A673 (cell line): ENCODE data around the gene ARHGAP22.

Experiments used
- EZH2 ChIP-seq: fragments of 200-600 bp; sonication (generic); IDR thresholded peaks from 2 replicates; pipeline ENCODE4 v1.6.1; 2017; ENCODE audit warnings: borderline replicate concordance, low read depth, mild to moderate bottlenecking, mixed read lengths, antibody characterized with exemption, low read length; ENCODE audit not compliant: poor library complexity, severe bottlenecking
- TF ChIP-seq, protein P1 (sequence below): fragments of 300-800, 200-600 bp; sonication (generic); conservative IDR thresholded peaks from 2 replicates; pipeline ENCODE4 v1.5.1; 2017; ENCODE audit warnings: low read depth, mild to moderate bottlenecking, antibody characterized with exemption, low read length, moderate library complexity, mixed read lengths

DNA sequence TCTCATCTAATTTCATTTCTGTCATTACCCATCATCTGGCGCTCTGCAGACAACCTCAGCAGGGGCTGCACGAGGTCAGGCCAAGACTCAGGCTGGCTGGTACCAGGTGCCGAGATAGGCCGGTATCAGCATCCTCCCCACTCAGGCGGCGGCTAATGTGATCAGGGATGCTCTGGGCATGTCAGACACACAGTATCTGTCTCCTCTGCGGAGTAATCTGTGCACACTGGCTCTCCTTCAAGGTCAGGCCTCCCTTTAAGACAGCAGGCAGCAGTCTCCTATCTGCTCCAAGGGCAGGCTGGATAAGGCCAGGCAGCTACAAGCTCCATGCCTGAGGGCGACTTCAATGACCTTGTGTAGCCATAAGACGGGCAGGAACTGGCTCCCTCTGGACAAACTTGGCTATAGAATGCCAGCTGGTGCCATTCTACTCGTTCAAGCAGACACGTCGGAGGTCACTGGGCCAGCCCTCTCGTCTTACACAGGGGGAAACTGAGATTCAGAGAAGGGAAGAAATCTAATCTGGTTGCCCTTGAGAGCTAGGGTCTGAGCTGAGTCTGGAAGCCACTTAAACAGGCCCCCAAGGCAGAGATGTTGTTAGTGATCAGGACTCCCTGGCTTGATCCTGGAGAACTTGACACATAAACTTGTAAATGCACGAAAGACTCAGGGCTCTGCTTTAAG, 59.3 kb downstream of the ARHGAP22 start:
- no peak for TF ChIP-seq EZH2
- TF ChIP-seq, protein P1, sequence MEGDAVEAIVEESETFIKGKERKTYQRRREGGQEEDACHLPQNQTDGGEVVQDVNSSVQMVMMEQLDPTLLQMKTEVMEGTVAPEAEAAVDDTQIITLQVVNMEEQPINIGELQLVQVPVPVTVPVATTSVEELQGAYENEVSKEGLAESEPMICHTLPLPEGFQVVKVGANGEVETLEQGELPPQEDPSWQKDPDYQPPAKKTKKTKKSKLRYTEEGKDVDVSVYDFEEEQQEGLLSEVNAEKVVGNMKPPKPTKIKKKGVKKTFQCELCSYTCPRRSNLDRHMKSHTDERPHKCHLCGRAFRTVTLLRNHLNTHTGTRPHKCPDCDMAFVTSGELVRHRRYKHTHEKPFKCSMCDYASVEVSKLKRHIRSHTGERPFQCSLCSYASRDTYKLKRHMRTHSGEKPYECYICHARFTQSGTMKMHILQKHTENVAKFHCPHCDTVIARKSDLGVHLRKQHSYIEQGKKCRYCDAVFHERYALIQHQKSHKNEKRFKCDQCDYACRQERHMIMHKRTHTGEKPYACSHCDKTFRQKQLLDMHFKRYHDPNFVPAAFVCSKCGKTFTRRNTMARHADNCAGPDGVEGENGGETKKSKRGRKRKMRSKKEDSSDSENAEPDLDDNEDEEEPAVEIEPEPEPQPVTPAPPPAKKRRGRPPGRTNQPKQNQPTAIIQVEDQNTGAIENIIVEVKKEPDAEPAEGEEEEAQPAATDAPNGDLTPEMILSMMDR = no peak
